Hepatocyte (in vitro differentiated cells): ENCODE measurements around the gene TSPAN32. TPM values are rescaled to one million over a fixed set of nuclear protein-coding genes. Genes with fewer than 3 reads are reported as not detected.
"Not testable (repeated sequence)": the region's sequence is repeated elsewhere in the genome, so short reads cannot be mapped to it uniquely, and the experiment has no call there.

Experiments
- DNase-seq: peaks from one replicate; pipeline ENCODE4 v3.0.0-alpha.2; 2016; ENCODE audit warnings: low spot score
- H2AFZ ChIP-seq: fragments of 200-600 bp; sonication (generic); 2 replicates; pipeline ENCODE4 v1.6.0; 2016; ENCODE audit warnings: antibody characterized with exemption, mild to moderate bottlenecking
- H3K27ac ChIP-seq: fragments of 200-600 bp; sonication (generic); 2 replicates; pipeline ENCODE4 v1.5.1; 2016; ENCODE audit warnings: mild to moderate bottlenecking
- H3K27me3 ChIP-seq: fragments of 200-600 bp; sonication (generic); 2 replicates; pipeline ENCODE4 v1.6.1; 2016
- H3K36me3 ChIP-seq: fragments of 200-600 bp; sonication (generic); replicated peaks from 2 replicates; pipeline ENCODE4 v1.5.1; 2016; ENCODE audit warnings: low read depth; ENCODE audit not compliant: insufficient read depth
- H3K4me1 ChIP-seq: fragments of 200-600 bp; sonication (generic); 2 replicates; pipeline ENCODE4 v1.5.1; 2016; ENCODE audit warnings: mild to moderate bottlenecking, moderate library complexity; ENCODE audit not compliant: insufficient read depth
- H3K4me2 ChIP-seq: fragments of 200-600 bp; sonication (generic); 2 replicates; pipeline ENCODE4 v1.6.0; 2016
- H3K4me3 ChIP-seq: fragments of 200-600 bp; sonication (generic); 2 replicates; pipeline ENCODE4 v1.5.1; 2016; ENCODE audit warnings: mild to moderate bottlenecking
- H3K79me2 ChIP-seq: fragments of 200-600 bp; sonication (generic); 2 replicates; pipeline ENCODE4 v1.6.0; 2017; ENCODE audit warnings: mild to moderate bottlenecking
- H3K9me2 ChIP-seq: fragments of 200-600 bp; sonication (generic); replicated peaks from 2 replicates; pipeline ENCODE4 v1.6.0; 2017; ENCODE audit warnings: mild to moderate bottlenecking; ENCODE audit not compliant: insufficient read depth
- H3K9me3 ChIP-seq: fragments of 200-600 bp; sonication (generic); 2 replicates; pipeline ENCODE4 v1.5.1; 2016; ENCODE audit warnings: low read depth, mild to moderate bottlenecking
- H4K20me1 ChIP-seq: fragments of 200-600 bp; sonication (generic); 2 replicates; pipeline ENCODE4 v1.6.0; 2016; ENCODE audit warnings: mild to moderate bottlenecking; ENCODE audit not compliant: insufficient read depth, poor library complexity, severe bottlenecking
- CTCF ChIP-seq: fragments of 200-600 bp; sonication (generic); IDR thresholded peaks from 2 replicates; pipeline ENCODE4 v1.5.1; 2016; ENCODE audit warnings: antibody characterized with exemption, mild to moderate bottlenecking; ENCODE audit not compliant: poor library complexity
- EZH2 ChIP-seq: fragments of 200-600 bp; sonication (generic); IDR thresholded peaks from 2 replicates; pipeline ENCODE4 v1.6.1; 2016; ENCODE audit warnings: antibody characterized with exemption, mild to moderate bottlenecking, borderline replicate concordance
- EZH2phosphoT487 ChIP-seq: fragments of 200-600 bp; sonication (generic); IDR thresholded peaks from one replicate; pipeline ENCODE4 v1.6.1; 2018; ENCODE audit warnings: antibody characterized with exemption, mild to moderate bottlenecking, low read depth, moderate library complexity; ENCODE audit not compliant: unreplicated experiment, severe bottlenecking
- WGBS: methylation state at CpG from one replicate; pipeline ENCODE4 v1.1.6; 2016; ENCODE audit warnings: low lambda C conversion rate; ENCODE audit errors: missing lambda C conversion rate; 5-methylcytosine and 5-hydroxymethylcytosine counted together
- polyA plus RNA-seq: library from polyadenylated mRNA; unstranded; fragments of >200 nt; fragmentation: Nextera tagmentation; extraction: Ambion mirVana; gene quantifications from 2 replicates; pipeline ENCODE4 v1.2.1, GENCODE V29; 2016
- total RNA-seq: library from RNA; depleted of rRNA; stranded (reverse); fragments of >200 nt; gene quantifications from 2 replicates; pipeline ENCODE4 v1.2.3, GENCODE V29; 2014

Gene TSPAN32
- total and polyA plus RNA-seq, 2 experiments from 2014 or later = 1.5 to 4.8 TPM

- no peak for DNase-seq
- H3K27me3 ChIP-seq = no peaks in the 10 kb centered on the region
- no peak overlapping the region for H2AFZ ChIP-seq
- H3K4me3 ChIP-seq = no peak overlapping the region
- H3K4me1 ChIP-seq = no peaks in the 10 kb centered on the region
- H3K4me2 ChIP-seq = no peak overlapping the region
- H3K27ac ChIP-seq = no peak overlapping the region
- no peaks in the 10 kb centered on the region for H3K79me2 ChIP-seq
- TF ChIP-seq EZH2 = no peak
- TF ChIP-seq CTCF = no peak
- no peak for TF ChIP-seq EZH2phosphoT487
- H3K9me2 ChIP-seq = no peaks in the 10 kb centered on the region
- H3K36me3 ChIP-seq = no peaks in the 10 kb centered on the region
- no peaks in the 10 kb centered on the region for H3K9me3 ChIP-seq
- no peaks in the 10 kb centered on the region for H4K20me1 ChIP-seq
- WGBS = 68% methylated on average over 8 of the region's 8 CpGs
Measured at GRCh38 chr11:2357246-2357645, 55.4 kb downstream of the TSPAN32 start.

GRCh38 chr11:2357651-2358050 is 55.8 kb downstream of the TSPAN32 start:
- H3K4me1 ChIP-seq, H3K4me3 ChIP-seq, H3K9me2 ChIP-seq, H3K36me3 ChIP-seq, DNase-seq, H3K27ac ChIP-seq, H4K20me1 ChIP-seq, H3K4me2 ChIP-seq, H3K9me3 ChIP-seq, H3K79me2 ChIP-seq, H2AFZ ChIP-seq, H3K27me3 ChIP-seq: not testable (repeated sequence)
- 92% methylated on average over 13 of the region's 13 CpGs for WGBS

- no peaks in the 10 kb centered on the region for H4K20me1 ChIP-seq
- no peaks in the 10 kb centered on the region for H3K79me2 ChIP-seq
- H3K36me3 ChIP-seq = no peaks in the 10 kb centered on the region
- TF ChIP-seq EZH2 (no peak), EZH2phosphoT487 (no peak), CTCF (no peak)
- H3K27ac ChIP-seq = no peak overlapping the region
- no peaks in the 10 kb centered on the region for H3K27me3 ChIP-seq
- H3K9me2 ChIP-seq = no peaks in the 10 kb centered on the region
- no peak for DNase-seq
- no peaks in the 10 kb centered on the region for H3K4me1 ChIP-seq
- no peaks in the 10 kb centered on the region for H3K9me3 ChIP-seq
- 98% methylated on average over 11 of the region's 11 CpGs for WGBS
- no peak overlapping the region for H3K4me3 ChIP-seq
- H2AFZ ChIP-seq = no peak overlapping the region
- H3K4me2 ChIP-seq = no peak overlapping the region
Measured at GRCh38 chr11:2358754-2359442, 57.1 kb downstream of the TSPAN32 start.

GRCh38 chr11:2359557-2359956 is 57.7 kb downstream of the TSPAN32 start:
- H3K4me1 ChIP-seq = no peaks in the 10 kb centered on the region
- H3K79me2 ChIP-seq = no peaks in the 10 kb centered on the region
- H3K4me3 ChIP-seq = no peak overlapping the region
- DNase-seq = no peak
- no peaks in the 10 kb centered on the region for H3K9me2 ChIP-seq
- H4K20me1 ChIP-seq = no peaks in the 10 kb centered on the region
- no peak overlapping the region for H2AFZ ChIP-seq
- H3K9me3 ChIP-seq = no peaks in the 10 kb centered on the region
- H3K4me2 ChIP-seq = no peak overlapping the region
- no peaks in the 10 kb centered on the region for H3K27me3 ChIP-seq
- 89% methylated on average over 9 of the region's 9 CpGs for WGBS
- H3K36me3 ChIP-seq = no peaks in the 10 kb centered on the region
- TF ChIP-seq EZH2 (no peak), CTCF (no peak), EZH2phosphoT487 (no peak)
- no peak overlapping the region for H3K27ac ChIP-seq
